Measurements from ENCODE around the gene AARSD1.
A peak's percentile ranks its signal among the peaks of the same experiment; 100 is the strongest.
"Not testable (repeated sequence)": the region's sequence is repeated elsewhere in the genome, so short reads cannot be mapped to it uniquely, and the experiment has no call there.

Gene AARSD1

DNA sequence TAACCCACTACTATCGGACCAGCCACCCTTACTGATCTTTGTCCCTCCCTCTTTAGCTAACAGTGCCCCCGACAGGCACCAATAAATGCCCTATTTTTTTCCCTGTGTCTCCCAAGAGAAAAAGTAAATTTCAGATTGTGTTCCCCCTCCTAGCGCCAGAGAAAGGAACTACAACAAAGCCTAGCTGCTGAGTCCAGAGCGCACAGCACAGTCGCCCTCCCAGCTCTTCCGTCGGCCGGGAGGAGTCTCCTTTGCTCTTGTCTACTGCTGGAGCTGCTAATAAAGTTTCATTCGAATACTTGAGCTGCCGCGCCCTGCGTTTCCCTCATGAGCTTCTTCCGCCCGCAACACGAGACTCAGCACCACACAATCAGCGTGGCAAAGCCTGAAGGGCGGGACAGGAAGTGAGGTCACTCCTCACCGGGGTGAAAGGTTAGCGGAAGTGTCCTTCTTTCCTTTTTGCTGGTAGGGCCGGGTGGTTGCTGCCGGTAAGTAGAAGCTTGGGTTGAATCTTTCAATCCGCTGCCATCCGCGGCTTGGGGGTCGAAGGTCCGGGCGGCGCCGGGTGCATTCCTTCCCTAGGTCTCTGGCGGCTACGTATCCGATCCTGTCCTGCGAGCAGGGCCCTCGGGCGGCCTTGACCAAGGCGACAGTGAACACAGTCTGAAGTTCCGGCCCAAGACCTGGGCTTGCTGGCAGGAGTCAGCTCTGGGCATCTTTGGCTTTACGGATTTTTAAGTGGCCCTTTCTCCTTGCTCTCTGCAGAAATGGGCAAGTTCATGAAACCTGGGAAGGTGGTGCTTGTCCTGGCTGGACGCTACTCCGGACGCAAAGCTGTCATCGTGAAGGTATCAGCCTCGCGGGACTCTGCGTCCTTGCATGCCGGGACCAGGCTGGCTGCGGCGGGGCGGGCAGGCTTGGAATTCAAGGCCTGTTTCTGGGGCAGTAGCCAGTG is 34.0 kb upstream of the AARSD1 start, which contains the start of gene RPL27:
TSS of gene RPL27 (plus strand) at position 436 of the 955 bp plus-strand sequence. CDS start at position 768, 332 bp downstream.
- H3K4me1 ChIP-seq (ENCODE audit: control insufficient read depth in 2 of 2, insufficient read depth in 2 of 2, low read length in 2 of 2) = peaks cover 17 to 18% of the 10 kb centered on the region in 2 donors
- H3K27me3 ChIP-seq (ENCODE audit: control insufficient read depth in 2 of 2, insufficient read depth in 2 of 2, low read length in 2 of 2) = no peaks in the 10 kb centered on the region
- H3K27ac ChIP-seq (ENCODE audit: low read depth in 2 of 2, low read length in 2 of 2) = peak within 1 kb of the TSS; percentile 86 to 87
- no peaks in the 10 kb centered on the region for H3K9me3 ChIP-seq (ENCODE audit: control insufficient read depth in 2 of 2, low read length in 2 of 2)
- peak within 1 kb of the TSS; percentile 95 to 97 for H3K9ac ChIP-seq (ENCODE audit: low read depth in 1 of 2, low read length in 2 of 2)
- peak within 1 kb of the TSS; percentile 87 to 97 for H3K4me3 ChIP-seq (ENCODE audit: low read length in 2 of 2)
- H3K36me3 ChIP-seq (ENCODE audit: control insufficient read depth in 2 of 2, insufficient read depth in 2 of 2, low read length in 2 of 2) = peaks cover 26 to 29% of the 10 kb centered on the region in 2 donors

GRCh38 chr17:42997390-42997983 is 33.2 kb upstream of the AARSD1 start:
- Histone ChIP-seq H3K36me3 (ENCODE audit: control insufficient read depth in 2 of 2, insufficient read depth in 2 of 2, low read length in 2 of 2) (peaks cover 26 to 31% of the 10 kb centered on the region in 2 donors), H3K9me3 (ENCODE audit: control insufficient read depth in 2 of 2, low read length in 2 of 2) (no peaks in the 10 kb centered on the region), H3K27me3 (ENCODE audit: control insufficient read depth in 2 of 2, insufficient read depth in 2 of 2, low read length in 2 of 2) (no peaks in the 10 kb centered on the region), H3K9ac (ENCODE audit: low read depth in 1 of 2, low read length in 2 of 2) (peak overlapping the region; percentile 35 to 64), H3K4me3 (ENCODE audit: low read length in 2 of 2) (peak overlapping the region; percentile 14 to 57), H3K4me1 (ENCODE audit: control insufficient read depth in 2 of 2, insufficient read depth in 2 of 2, low read length in 2 of 2) (peaks cover 17 to 18% of the 10 kb centered on the region in 2 donors), H3K27ac (ENCODE audit: low read depth in 2 of 2, low read length in 2 of 2) (peak overlapping the region; percentile 70 to 87)

DNA sequence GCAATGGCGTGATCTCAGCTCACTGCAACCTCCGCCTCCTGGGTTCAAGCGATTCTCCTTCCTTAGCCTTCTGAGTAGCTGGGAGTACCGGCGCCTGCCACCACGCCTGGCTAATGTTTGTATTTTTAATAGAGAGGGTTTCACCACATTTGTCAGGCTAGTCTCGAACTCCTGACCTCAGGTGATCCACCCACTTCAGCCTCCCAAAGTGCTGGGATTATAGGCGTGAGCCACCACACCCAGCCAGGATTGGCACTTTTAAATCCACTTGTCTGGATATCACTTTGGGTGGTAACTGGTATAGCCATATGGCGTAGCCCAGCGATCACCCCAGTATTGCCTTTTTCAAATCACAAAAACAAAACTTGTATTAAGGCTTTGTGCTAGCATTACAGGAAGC is 29.7 kb upstream of the AARSD1 start:
- not testable (repeated sequence) for H3K9ac ChIP-seq (ENCODE audit: low read depth in 1 of 2, low read length in 2 of 2); H3K27me3 ChIP-seq (ENCODE audit: control insufficient read depth in 2 of 2, insufficient read depth in 2 of 2, low read length in 2 of 2); H3K4me3 ChIP-seq (ENCODE audit: low read length in 2 of 2); H3K4me1 ChIP-seq (ENCODE audit: control insufficient read depth in 2 of 2, insufficient read depth in 2 of 2, low read length in 2 of 2); H3K27ac ChIP-seq (ENCODE audit: low read depth in 2 of 2, low read length in 2 of 2); H3K9me3 ChIP-seq (ENCODE audit: control insufficient read depth in 2 of 2, low read length in 2 of 2)
- H3K36me3 ChIP-seq (ENCODE audit: control insufficient read depth in 2 of 2, insufficient read depth in 2 of 2, low read length in 2 of 2) = peaks cover 39 to 42% of the 10 kb centered on the region in 2 donors

GRCh38 chr17:42992872-42993271 is 28.6 kb upstream of the AARSD1 start:
- Histone ChIP-seq H3K36me3 (ENCODE audit: control insufficient read depth in 2 of 2, insufficient read depth in 2 of 2, low read length in 2 of 2) (peaks cover 46 to 47% of the 10 kb centered on the region in 2 donors), H3K27me3 (ENCODE audit: control insufficient read depth in 2 of 2, insufficient read depth in 2 of 2, low read length in 2 of 2) (no peaks in the 10 kb centered on the region), H3K27ac (ENCODE audit: low read depth in 2 of 2, low read length in 2 of 2) (no peak overlapping the region), H3K9me3 (ENCODE audit: control insufficient read depth in 2 of 2, low read length in 2 of 2) (no peaks in the 10 kb centered on the region), H3K9ac (ENCODE audit: low read depth in 1 of 2, low read length in 2 of 2) (no peak overlapping the region), H3K4me3 (ENCODE audit: low read length in 2 of 2) (no peak overlapping the region), H3K4me1 (ENCODE audit: control insufficient read depth in 2 of 2, insufficient read depth in 2 of 2, low read length in 2 of 2) (peaks cover 6 to 7% of the 10 kb centered on the region in 2 donors)

GRCh38 chr17:42991471-42991870 is 27.2 kb upstream of the AARSD1 start:
- H3K4me3 ChIP-seq (ENCODE audit: low read length in 2 of 2) = no peak overlapping the region
- H3K9me3 ChIP-seq (ENCODE audit: control insufficient read depth in 2 of 2, low read length in 2 of 2) = no peaks in the 10 kb centered on the region
- H3K27ac ChIP-seq (ENCODE audit: low read depth in 2 of 2, low read length in 2 of 2) = no peak overlapping the region
- H3K4me1 ChIP-seq (ENCODE audit: control insufficient read depth in 2 of 2, insufficient read depth in 2 of 2, low read length in 2 of 2) = no peaks in the 10 kb centered on the region
- peaks cover 52 to 58% of the 10 kb centered on the region in 2 donors for H3K36me3 ChIP-seq (ENCODE audit: control insufficient read depth in 2 of 2, insufficient read depth in 2 of 2, low read length in 2 of 2)
- H3K9ac ChIP-seq (ENCODE audit: low read depth in 1 of 2, low read length in 2 of 2) = no peak overlapping the region
- no peaks in the 10 kb centered on the region for H3K27me3 ChIP-seq (ENCODE audit: control insufficient read depth in 2 of 2, insufficient read depth in 2 of 2, low read length in 2 of 2)

DNA sequence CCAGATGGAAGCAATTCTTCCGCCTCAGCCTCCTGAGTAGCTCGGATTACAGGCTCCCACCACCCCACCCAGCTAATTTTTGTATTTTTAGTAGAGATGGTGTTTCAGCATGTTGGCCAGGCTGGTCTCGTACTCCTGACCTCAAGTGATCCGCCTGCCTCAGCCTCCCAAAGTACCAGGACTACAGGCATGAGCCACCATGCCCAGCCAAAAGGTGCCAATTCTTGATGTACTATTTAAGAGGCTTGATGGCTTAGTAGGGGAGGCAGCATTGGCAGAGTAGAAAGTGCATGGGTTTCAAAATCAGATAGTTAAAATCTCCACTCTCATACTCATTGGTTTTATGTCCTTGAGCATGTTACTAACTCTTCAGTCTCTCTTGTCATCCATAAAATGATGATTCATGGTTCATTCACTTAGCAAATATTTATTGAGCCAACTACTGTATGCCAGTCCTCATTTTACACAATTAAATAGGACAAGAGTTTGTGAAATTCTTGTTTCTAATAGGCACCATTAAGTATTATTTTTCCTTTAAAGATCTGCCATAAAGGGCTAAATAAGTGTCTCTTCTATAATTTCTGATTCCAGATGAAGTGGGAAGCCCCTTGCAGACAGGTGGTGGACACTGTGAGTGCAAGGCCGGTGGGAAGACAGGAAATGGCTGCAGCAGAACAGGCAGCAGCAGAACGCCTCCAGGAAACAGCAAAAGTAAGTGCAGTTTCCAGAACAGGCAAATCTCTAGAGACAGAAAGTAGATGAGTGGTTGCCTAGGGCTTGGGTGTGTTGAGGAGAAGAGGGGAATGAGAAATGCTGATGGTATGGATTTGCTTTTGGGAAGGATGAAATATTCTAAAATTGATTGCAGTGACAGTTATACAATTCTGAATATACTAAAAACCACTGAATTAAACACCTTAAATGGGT is 25.7 kb upstream of the AARSD1 start:
- Histone ChIP-seq H3K4me3 (ENCODE audit: low read length in 2 of 2) (no peak overlapping the region), H3K36me3 (ENCODE audit: control insufficient read depth in 2 of 2, insufficient read depth in 2 of 2, low read length in 2 of 2) (peaks cover 54 to 66% of the 10 kb centered on the region in 2 donors), H3K9me3 (ENCODE audit: control insufficient read depth in 2 of 2, low read length in 2 of 2) (no peaks in the 10 kb centered on the region), H3K9ac (ENCODE audit: low read depth in 1 of 2, low read length in 2 of 2) (no peak overlapping the region), H3K27me3 (ENCODE audit: control insufficient read depth in 2 of 2, insufficient read depth in 2 of 2, low read length in 2 of 2) (no peaks in the 10 kb centered on the region), H3K27ac (ENCODE audit: low read depth in 2 of 2, low read length in 2 of 2) (no peak overlapping the region), H3K4me1 (ENCODE audit: control insufficient read depth in 2 of 2, insufficient read depth in 2 of 2, low read length in 2 of 2) (no peaks in the 10 kb centered on the region)

GRCh38 chr17:42989141-42989540 is 24.9 kb upstream of the AARSD1 start:
- Histone ChIP-seq H3K9ac (ENCODE audit: low read depth in 1 of 2, low read length in 2 of 2) (no peak overlapping the region), H3K4me1 (ENCODE audit: control insufficient read depth in 2 of 2, insufficient read depth in 2 of 2, low read length in 2 of 2) (no peaks in the 10 kb centered on the region), H3K4me3 (ENCODE audit: low read length in 2 of 2) (no peak overlapping the region), H3K27me3 (ENCODE audit: control insufficient read depth in 2 of 2, insufficient read depth in 2 of 2, low read length in 2 of 2) (no peaks in the 10 kb centered on the region), H3K27ac (ENCODE audit: low read depth in 2 of 2, low read length in 2 of 2) (no peak overlapping the region), H3K9me3 (ENCODE audit: control insufficient read depth in 2 of 2, low read length in 2 of 2) (no peaks in the 10 kb centered on the region), H3K36me3 (ENCODE audit: control insufficient read depth in 2 of 2, insufficient read depth in 2 of 2, low read length in 2 of 2) (peaks cover 54 to 66% of the 10 kb centered on the region in 2 donors)

DNA sequence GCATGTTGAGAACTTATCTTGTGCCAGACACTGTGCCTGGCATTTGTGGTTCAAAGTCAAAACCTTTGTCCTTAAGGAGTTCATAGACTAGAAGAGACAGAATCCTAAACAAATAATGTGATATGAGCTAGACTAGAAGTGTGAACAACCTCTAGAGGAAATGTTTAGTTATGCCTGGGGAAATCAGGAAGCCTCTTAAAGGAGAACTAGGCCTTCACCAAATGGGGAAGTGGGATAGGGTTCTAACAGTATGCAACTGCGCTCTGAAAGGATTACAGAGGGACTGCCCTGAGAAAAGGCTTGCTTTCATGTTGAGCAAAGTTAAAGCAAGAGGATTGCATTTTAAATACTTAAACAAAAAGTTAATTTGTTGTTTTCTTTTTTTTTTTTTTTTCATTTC is 21.0 kb upstream of the AARSD1 start:
- Histone ChIP-seq H3K4me1 (ENCODE audit: control insufficient read depth in 2 of 2, insufficient read depth in 2 of 2, low read length in 2 of 2) (peaks cover 13 to 14% of the 10 kb centered on the region in 2 donors), H3K27ac (ENCODE audit: low read depth in 2 of 2, low read length in 2 of 2) (peak overlapping the region in 1 of 2 donors; percentile 16), H3K27me3 (ENCODE audit: control insufficient read depth in 2 of 2, insufficient read depth in 2 of 2, low read length in 2 of 2) (no peaks in the 10 kb centered on the region), H3K36me3 (ENCODE audit: control insufficient read depth in 2 of 2, insufficient read depth in 2 of 2, low read length in 2 of 2) (peaks cover 28 to 41% of the 10 kb centered on the region in 2 donors), H3K9me3 (ENCODE audit: control insufficient read depth in 2 of 2, low read length in 2 of 2) (no peaks in the 10 kb centered on the region), H3K4me3 (ENCODE audit: low read length in 2 of 2) (no peak overlapping the region), H3K9ac (ENCODE audit: low read depth in 1 of 2, low read length in 2 of 2) (peak overlapping the region in 1 of 2 donors; percentile 14)

GRCh38 chr17:42982266-42982665 is 18.0 kb upstream of the AARSD1 start:
- Histone ChIP-seq H3K27ac (ENCODE audit: low read depth in 2 of 2, low read length in 2 of 2) (no peak overlapping the region), H3K27me3 (ENCODE audit: control insufficient read depth in 2 of 2, insufficient read depth in 2 of 2, low read length in 2 of 2) (no peaks in the 10 kb centered on the region), H3K9ac (ENCODE audit: low read depth in 1 of 2, low read length in 2 of 2) (no peak overlapping the region), H3K9me3 (ENCODE audit: control insufficient read depth in 2 of 2, low read length in 2 of 2) (no peaks in the 10 kb centered on the region), H3K4me3 (ENCODE audit: low read length in 2 of 2) (peak overlapping the region in 1 of 2 donors; percentile 94), H3K4me1 (ENCODE audit: control insufficient read depth in 2 of 2, insufficient read depth in 2 of 2, low read length in 2 of 2) (peaks cover 26 to 27% of the 10 kb centered on the region in 2 donors), H3K36me3 (ENCODE audit: control insufficient read depth in 2 of 2, insufficient read depth in 2 of 2, low read length in 2 of 2) (peaks cover 5 to 19% of the 10 kb centered on the region in 2 donors)

Measured in mucosa of rectum (tissue), 2 donors.